Limb (tissue), 2 donors: ENCODE measurements around the gene MBD3L3.
"Not testable (repeated sequence)": the region's sequence is repeated elsewhere in the genome, so short reads cannot be mapped to it uniquely, and the experiment has no call there.

Experiments
- DNase-seq, 2 donors: peaks; one replicate each; pipeline ENCODE4 v3.0.0-alpha.2; 2016; ENCODE audit errors: extremely low spot score in 2 of 2

MBD3L3 gene

DNA sequence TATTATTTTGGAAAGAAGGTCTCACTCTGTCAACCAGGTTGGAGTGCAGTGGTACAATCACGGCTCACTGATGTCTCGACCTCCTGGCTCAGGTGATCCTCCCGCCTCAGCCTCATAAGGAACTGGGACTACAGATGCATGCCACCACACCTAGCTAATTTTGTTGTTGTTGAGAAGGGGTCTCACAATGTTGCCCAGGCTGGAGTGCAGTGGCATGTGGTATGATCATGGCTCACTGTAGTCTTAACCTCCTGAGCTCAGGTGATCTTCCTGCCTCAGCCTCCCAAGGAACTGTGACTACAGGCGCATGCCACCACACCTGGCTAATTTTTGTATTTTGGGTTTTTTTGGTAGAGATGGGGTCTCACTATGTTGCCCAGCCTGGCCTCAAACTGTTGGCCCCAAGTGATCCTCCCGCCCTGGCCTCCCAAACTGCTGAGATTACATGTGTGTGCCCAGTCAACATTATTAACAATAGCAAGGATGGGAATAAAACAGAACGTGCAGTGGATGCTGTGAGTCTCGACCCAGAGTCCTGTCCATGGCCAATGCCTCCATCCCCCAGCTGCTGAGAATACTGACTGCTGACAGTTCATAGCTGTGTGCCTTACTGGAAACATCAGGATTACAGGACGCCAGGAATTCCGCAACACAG is 5.4 kb upstream of the MBD3L3 start:
- DNase-seq = no peak

DNA sequence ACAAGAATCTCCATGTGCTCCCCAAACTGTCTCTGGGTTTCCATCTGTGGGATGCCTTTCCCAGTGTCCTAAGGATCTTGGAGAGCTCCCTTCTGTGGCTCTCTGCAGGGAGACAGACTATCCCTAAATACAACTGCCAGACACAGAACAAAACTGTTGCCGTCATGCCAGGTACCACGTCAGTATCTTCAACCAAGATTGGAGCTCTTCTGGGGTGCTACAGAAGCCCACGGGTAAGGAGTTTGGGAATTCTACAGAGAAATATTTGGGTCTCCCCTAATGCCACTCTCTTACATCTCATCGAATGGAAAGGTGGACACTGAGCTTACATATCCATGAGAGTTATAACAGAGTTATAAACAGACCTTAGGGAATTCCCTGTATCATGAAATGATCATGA is 4.9 kb upstream of the MBD3L3 start:
- DNase-seq = no peak

DNA sequence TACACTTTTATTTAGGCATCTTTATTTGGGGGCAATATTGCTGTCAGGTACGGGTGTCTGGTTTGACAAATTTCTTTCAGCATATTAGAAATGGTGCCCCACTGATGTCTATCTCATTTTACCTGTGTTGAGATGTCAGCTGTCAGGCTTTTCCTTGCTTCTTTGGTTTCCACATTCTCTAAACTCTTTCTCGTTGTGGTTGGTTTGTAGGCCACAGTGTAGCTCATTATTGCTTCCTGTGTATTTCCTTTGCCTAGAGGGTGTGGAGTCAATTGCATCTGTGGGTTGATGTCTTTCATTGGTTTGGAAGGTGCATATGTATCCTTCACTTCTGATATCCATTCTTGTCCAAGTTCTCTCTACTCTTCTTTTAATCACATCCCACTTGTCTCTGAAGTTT is 1.5 kb upstream of the MBD3L3 start:
- not testable (repeated sequence) for DNase-seq

DNA sequence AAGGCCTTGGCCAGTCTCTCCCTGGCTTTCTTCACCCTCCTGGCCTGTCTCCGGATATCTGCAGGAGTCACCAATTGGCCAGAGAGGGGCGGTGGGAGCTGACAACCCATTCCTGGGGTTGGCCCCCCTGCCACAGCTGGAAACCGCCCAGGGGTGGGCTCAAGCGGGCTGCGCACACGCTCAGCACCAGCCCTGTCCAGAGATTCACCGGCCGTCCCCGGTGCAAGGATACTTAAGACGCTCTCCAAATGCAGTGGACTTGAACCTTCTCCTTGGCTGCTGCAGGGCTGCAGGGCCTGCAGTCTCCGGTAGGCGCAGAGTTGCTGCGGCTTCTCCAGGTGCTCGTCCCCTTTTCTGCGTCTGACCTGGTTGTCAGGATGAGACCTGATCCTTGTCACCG is 2.1 kb downstream of the MBD3L3 start:
- not testable (repeated sequence) for DNase-seq

DNA sequence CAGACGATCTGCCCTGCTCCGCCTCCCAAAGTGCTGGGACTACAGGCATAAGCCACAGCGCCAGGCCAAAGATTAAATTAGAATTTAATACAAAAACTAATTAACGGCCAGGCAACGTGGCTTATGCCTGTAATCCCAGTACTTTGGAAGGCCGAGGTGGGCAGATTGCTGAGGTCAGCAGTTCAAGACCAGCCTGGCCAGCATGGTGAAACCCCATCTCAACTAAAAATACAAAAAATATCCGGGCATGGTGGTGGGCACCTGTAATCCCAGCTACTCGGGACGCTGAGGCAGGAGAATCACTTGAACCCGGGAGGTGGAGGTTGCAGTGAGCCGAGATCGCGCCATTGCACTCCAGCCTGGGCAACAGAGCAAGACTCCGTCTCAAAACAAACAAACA is 2.8 kb downstream of the MBD3L3 start:
- DNase-seq = not testable (repeated sequence)

DNA sequence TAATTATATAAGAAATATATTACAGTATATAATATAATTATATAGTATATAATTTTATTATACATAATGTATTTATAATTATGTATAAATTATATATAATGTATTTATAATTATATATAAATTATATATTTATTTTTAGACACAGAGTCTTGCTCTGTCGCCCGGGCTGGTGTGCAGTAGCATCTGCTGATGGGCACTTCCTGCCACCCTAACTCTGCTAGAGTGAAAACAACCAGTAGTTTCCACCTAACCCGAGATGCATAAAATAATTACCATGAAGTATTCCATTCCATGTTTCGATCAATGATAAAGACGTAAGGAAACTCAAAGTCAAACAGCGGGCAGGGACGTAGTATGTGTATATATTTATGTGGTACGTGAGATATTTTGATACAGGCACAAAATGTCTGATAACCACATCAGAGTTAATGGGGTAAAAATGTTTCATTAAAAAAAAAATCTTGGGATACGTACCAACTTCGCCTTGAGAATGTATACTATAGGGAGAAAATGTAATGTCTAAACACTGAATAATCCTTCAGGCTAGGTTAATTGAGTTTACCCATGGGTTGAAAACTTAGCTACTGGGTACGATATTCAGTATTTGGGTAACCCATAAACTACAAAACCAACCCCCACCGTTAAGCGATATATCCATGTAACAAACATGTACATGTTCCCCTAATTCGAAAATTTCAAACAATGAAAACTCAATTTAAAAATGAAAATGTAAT is 3.7 kb downstream of the MBD3L3 start:
- DNase-seq = not testable (repeated sequence)

DNA sequence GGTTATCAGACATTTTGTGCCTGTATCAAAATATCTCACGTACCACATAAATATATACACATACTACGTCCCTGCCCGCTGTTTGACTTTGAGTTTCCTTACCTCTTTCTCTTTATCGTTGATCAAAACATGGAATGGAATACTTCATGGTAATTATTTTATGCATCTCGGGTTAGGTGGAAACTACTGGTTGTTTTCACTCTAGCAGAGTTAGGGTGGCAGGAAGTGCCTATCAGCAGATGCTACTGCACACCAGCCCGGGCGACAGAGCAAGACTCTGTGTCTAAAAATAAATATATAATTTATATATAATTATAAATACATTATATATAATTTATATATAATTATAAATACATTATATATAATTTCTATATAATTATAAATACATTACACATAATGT is 5.6 kb downstream of the MBD3L3 start:
- DNase-seq = not testable (repeated sequence)

DNA sequence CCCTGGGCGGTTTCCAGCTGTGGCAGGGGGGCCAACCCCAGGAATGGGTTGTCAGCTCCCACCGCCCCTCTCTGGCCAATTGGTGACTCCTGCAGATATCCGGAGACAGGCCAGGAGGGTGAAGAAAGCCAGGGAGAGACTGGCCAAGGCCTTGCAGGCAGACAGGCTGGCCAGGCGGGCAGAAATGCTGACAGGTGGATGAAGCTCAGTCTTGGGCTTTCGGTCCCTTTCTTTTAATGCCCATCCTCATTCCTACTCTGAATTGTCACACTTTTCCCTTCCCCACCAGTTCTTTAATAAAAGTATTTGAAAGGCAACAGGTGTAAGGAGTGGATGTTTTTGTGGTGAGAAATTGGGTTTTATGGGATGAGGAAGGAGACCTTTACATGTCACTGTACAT is 7.1 kb downstream of the MBD3L3 start:
- not testable (repeated sequence) for DNase-seq

DNA sequence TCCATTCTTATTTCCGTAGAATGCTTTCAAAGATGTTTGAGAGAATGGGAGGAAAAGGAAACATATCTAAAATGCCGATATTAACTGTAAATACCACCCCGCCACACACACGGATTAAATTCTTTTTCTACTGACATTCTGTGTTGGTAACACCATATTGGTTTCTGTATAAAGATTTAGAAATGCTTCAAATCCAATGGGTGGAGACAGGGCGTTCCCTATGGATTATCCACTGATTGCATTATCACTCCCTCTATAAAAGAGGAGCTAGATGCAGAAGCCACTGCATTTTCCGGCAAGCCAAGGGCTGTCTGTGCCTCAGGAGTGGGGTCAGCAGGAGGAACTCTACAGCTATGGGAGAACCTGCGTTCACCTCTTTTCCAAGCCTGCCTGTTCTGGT is 9.5 kb downstream of the MBD3L3 start, which contains the start of gene MBD3L2:
TSS of gene MBD3L2 (plus strand) at position 301 of the 400 bp plus-strand sequence. CDS start at position 354, 53 bp downstream.
- DNase-seq = not testable (repeated sequence)

DNA sequence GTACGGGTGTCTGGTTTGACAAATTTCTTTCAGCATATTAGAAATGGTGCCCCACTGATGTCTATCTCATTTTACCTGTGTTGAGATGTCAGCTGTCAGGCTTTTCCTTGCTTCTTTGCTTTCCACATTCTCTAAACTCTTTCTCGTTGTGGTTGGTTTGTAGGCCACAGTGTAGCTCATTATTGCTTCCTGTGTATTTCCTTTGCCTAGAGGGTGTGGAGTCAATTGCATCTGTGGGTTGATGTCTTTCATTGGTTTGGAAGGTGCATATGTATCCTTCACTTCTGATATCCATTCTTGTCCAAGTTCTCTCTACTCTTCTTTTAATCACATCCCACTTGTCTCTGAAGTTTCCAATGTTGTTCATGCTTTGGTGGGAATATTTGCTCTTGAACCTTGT is 16.9 kb downstream of the MBD3L3 start:
- DNase-seq = not testable (repeated sequence)

DNA sequence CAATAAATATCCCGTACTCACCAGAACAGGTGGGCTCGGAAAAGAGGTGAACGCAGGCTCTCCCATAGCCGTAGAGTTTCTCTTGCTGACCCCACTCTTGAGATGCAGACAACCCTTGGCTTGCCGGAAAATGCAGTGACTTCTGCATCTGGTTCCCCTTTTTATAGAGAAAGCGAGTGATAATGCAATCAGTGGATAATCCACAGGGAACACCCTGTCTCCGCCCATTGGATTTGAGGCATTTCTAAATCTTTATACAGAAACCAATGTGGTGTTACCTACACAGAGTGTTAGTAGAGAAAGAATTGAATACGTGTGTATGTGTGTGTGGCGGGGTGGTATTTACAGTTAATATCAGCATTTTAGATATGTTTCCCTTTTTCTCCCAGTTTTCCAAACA is 18.4 kb downstream of the MBD3L3 start, which contains the start of gene MBD3L4:
TSS of gene MBD3L4 (minus strand) at position 101 of the 400 bp plus-strand sequence. CDS start at position 66, 35 bp downstream.
- not testable (repeated sequence) for DNase-seq

DNA sequence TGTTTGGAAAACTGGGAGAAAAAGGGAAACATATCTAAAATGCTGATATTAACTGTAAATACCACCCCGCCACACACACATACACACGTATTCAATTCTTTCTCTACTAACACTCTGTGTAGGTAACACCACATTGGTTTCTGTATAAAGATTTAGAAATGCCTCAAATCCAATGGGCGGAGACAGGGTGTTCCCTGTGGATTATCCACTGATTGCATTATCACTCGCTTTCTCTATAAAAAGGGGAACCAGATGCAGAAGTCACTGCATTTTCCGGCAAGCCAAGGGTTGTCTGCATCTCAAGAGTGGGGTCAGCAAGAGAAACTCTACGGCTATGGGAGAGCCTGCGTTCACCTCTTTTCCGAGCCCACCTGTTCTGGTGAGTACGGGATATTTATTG is 28.2 kb downstream of the MBD3L3 start, which contains the start of gene MBD3L5:
TSS of gene MBD3L5 (plus strand) at position 301 of the 400 bp plus-strand sequence. CDS start at position 335, 34 bp downstream.
- not testable (repeated sequence) for DNase-seq

DNA sequence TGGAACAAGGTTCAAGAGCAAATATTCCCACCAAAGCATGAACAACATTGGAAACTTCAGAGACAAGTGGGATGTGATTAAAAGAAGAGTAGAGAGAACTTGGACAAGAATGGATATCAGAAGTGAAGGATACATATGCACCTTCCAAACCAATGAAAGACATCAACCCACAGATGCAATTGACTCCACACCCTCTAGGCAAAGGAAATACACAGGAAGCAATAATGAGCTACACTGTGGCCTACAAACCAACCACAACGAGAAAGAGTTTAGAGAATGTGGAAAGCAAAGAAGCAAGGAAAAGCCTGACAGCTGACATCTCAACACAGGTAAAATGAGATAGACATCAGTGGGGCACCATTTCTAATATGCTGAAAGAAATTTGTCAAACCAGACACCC is 29.7 kb downstream of the MBD3L3 start:
- DNase-seq = not testable (repeated sequence)

DNA sequence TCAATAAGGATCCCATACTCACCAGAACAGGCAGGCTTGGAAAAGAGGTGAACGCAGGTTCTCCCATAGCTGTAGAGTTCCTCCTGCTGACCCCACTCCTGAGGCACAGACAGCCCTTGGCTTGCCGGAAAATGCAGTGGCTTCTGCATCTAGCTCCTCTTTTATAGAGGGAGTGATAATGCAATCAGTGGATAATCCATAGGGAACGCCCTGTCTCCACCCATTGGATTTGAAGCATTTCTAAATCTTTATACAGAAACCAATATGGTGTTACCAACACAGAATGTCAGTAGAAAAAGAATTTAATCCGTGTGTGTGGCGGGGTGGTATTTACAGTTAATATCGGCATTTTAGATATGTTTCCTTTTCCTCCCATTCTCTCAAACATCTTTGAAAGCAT is 37.1 kb downstream of the MBD3L3 start, which contains the start of gene MBD3L2B:
TSS of gene MBD3L2B (minus strand) at position 101 of the 400 bp plus-strand sequence. CDS start at position 67, 34 bp downstream.
- not testable (repeated sequence) for DNase-seq

DNA sequence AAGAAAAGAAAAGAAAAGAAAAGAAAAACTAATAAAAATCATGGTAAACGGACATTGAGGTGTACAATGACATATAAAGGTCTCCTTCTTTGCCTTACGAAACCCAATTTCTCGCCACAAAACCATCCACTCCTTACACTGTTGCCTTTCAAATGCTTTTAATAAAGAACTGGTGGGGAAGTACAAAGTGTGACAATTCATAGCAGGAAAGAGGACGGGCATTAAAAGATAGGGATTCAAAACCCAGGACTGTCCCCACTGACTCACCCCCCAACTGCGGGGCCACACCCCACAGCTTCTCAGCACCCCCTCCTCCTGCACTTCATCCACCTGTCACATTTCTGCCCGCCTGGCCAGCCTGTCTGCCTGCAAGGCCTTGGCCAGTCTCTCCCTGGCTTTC is 39.6 kb downstream of the MBD3L3 start:
- no peak for DNase-seq

DNA sequence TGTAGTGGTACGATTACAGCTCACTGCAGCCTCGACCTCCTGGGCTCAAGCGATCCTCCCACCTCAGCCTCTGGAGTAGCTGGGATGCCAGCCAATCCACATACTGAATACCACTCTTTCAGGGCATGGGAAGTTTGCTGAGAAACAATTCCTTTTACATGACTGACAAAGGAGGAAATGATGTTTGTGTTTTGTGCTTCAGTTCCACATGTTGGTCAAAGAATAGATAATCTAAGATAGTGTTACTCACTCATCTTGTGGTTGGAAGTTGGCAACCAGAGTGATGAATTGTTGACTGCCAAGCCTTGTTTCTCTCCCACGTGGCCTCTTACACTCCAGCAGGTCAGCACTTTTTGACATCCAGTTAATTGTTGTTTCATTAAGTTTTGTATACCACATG is 44.8 kb downstream of the MBD3L3 start:
- DNase-seq = no peak

DNA sequence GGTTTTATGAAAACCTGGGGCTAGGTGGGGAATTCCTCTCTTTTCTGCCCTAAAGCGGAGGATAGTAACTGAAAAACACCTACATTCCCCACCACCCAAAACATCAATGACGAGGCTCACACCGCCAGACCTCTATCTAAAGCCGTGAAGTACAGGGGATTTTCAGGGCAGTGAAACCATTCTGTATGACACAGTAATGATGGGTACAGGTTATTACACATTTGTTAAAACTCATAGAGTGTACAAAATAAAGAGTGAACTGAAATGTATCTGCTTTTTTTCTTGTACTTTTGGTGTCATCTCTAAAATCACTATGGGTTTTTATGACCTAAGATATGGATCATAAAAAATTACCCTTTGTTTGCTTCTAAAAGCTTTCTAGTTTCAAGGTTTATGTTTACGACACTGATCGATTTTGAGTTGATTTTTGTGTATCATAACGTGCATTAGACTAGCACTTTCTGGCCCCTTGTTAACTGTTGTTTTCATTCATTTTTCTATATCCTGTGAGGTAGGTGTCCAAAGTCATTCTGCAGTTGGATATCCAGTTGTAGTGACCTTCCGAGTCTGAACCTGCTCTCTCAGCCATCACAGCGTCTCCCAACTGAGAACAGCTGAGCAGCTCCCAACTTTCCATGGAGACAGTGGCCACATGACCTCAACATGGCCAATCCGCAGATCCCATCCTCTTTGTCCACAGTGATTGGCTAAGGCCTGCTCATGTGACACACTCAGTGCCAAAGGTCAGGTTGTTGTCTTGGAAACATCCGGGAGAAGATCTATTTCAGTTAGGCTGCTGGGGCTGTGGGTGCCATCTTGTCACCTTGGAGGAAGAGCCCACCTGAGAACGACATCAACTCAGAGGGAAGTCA is 47.5 kb downstream of the MBD3L3 start:
- no peak for DNase-seq

DNA sequence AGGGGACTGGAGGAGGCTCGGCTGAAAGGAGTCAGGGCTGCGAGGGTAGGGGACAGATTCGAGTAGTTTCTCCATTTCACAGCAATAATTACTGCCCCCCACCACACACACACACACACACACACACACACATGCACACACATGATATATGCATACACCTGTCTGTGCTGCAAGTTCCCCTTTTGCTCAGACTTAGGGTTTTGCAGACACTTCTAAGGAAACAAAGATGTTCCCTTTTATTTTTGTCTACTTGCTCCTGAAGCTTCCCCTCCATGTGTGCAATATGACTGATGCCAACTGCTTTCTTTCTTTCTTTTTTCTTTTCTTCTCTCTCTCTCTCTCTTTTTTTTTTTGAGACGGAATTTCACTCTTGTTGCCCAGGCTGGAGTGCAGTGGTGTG is 50.6 kb downstream of the MBD3L3 start:
- no peak for DNase-seq
